Measurements from ENCODE around the gene JMJD8. TPM values are rescaled to one million over a fixed set of nuclear protein-coding genes. Genes with fewer than 3 reads are reported as not detected.
A peak's percentile ranks its signal among the peaks of the same experiment; 100 is the strongest.

The JMJD8 gene
- total and polyA plus RNA-seq, 9 of the 15 experiments (the other 6 are each of a cell fraction or from before 2014, with no cell fraction given), result 1.2 to 50.6 (median 29.3) TPM

- TF ChIP-seq MXI1 (IDR thresholded peaks at IDR 0.05; ENCODE audit: low read depth, low read length) (no peak), SMC3 (conservative IDR thresholded peaks at IDR 0.05; ENCODE audit: insufficient read depth, low read depth, low read length) (0 out of 2 replicates have a peak, but pooled peaks have one; percentile 16), ZNF79 (CRISPR knock-in tag; IDR thresholded peaks at IDR 0.05; ENCODE audit: low read depth) (no peak), ZNF354B (CRISPR knock-in tag; IDR thresholded peaks at IDR 0.05) (no peak), BHLHE40 (IDR thresholded peaks at IDR 0.05; ENCODE audit: low read length) (no peak), HDAC1 (IDR thresholded peaks at IDR 0.05) (0 out of 4 replicates have a peak, but pooled peaks of 1 of the 2 experiments have one; percentile 17), ZBTB5 (IDR thresholded peaks at IDR 0.05) (no peak), ZNF263 (CRISPR knock-in tag; IDR thresholded peaks at IDR 0.05; ENCODE audit: borderline replicate concordance) (0 out of 2 replicates have a peak, but pooled peaks have one; percentile 6), EGR1 (conservative IDR thresholded peaks at IDR 0.05) (no peak), MLX (CRISPR knock-in tag; conservative IDR thresholded peaks at IDR 0.05) (no peak), ZNF324 (CRISPR knock-in tag; IDR thresholded peaks at IDR 0.05) (no peak), CGGBP1 (CRISPR knock-in tag; IDR thresholded peaks at IDR 0.05) (no peak), YBX1 (IDR thresholded peaks at IDR 0.05) (no peak), REST (IDR thresholded peaks at IDR 0.05; ENCODE audit: borderline replicate concordance) (peak; percentile 29; the same call in 1 of the 2 replicates), REST (CRISPR knock-in tag; IDR thresholded peaks at IDR 0.05; ENCODE audit: low read depth) (no peak)
These were observed 49.5 kb upstream of the JMJD8 start (continued) for GRCh38 chr16:733382-734207.

Measured in K562 (cell line).